HepG2 (cell line): ENCODE measurements around the gene RBL1. TPM values are rescaled to one million over a fixed set of nuclear protein-coding genes. Genes with fewer than 3 reads are reported as not detected.

Source experiments
- ATAC-seq: fragments of 200-7000 bp; cut with Tn5 transposase; 3 replicates; pipeline ENCODE4 v1.9.1; 2020; ENCODE audit warnings: mild to moderate bottlenecking, moderate library complexity
- BruUV-seq: library from RNA; stranded (reverse); fragments of 400-500 nt; replicated peaks from 2 replicates; lab custom pipeline; 2021; lab: Mats Ljungman, UMichigan
- CTCF ChIA-PET: fragments of 300-600 bp; formaldehyde crosslinking; extraction: SDS; loops from one replicate; lab custom pipeline; 2021; ENCODE audit warnings: low total read pairs, inconsistent platforms, low intra/inter-chr PET ratio; lab: Yijun Ruan, JAX
- POLR2A ChIA-PET: fragments of 350-600 bp; sonication (Branson Sonifier 250); formaldehyde crosslinking; loops from one replicate; lab custom pipeline; 2020; ENCODE audit warnings: antibody characterized with exemption, inconsistent platforms; lab: Yijun Ruan, JAX
- DNase-seq: peaks from one replicate; pipeline ENCODE4 v3.0.0-alpha.2; 2015; ENCODE audit warnings: low spot score
- FAIRE-seq: peaks from 3 replicates; lab custom pipeline; 2011; peaks lifted over from hg19 to GRCh38; lab: Jason Lieb, UNC
- H2AFZ ChIP-seq: one replicate; pipeline ENCODE4 v1.6.1; 2011; ENCODE audit warnings: low read length, inconsistent platforms
- H3K27ac ChIP-seq: fragments of 300-600 bp; 3 replicates; pipeline ENCODE4 v1.8.0; 2011; ENCODE audit warnings: mixed run types, mild to moderate bottlenecking, mixed read lengths, low read length, inconsistent platforms; ENCODE audit not compliant: insufficient read depth; ENCODE audit errors: extremely low read length
- H3K27me3 ChIP-seq, 2 experiments: fragments of 200-600 bp in 1 of 2; 2 replicates in 1 of 2; 3 replicates in 1 of 2; pipeline versions ENCODE4 v1.6.0 to v1.8.0; 2011; ENCODE audit warnings: low read length in 2 of 2, mild to moderate bottlenecking in 2 of 2, moderate library complexity in 2 of 2, inconsistent platforms in 1 of 2; ENCODE audit not compliant: insufficient read depth in 2 of 2, control insufficient read depth in 1 of 2
- H3K36me3 ChIP-seq, 2 experiments: fragments of 200-600 bp in 1 of 2; replicated peaks in 1 of 2; 2 replicates in 1 of 2; 3 replicates in 1 of 2; pipeline versions ENCODE4 v1.5.1 to v1.8.0; 2011; ENCODE audit warnings: low read length in 2 of 2, inconsistent platforms in 1 of 2; ENCODE audit not compliant: insufficient read depth in 2 of 2, control insufficient read depth in 1 of 2
- H3K4me1 ChIP-seq: 2 replicates; pipeline ENCODE4 v1.5.1; 2012; ENCODE audit warnings: low read length, inconsistent platforms; ENCODE audit not compliant: insufficient read depth
- H3K4me2 ChIP-seq: 2 replicates; pipeline ENCODE4 v1.6.0; 2011; ENCODE audit warnings: low read depth, low read length, inconsistent platforms
- H3K4me3 ChIP-seq, 3 experiments: fragments of 200-600 bp in 1 of 3; sonication (generic), shearing (Covaris generic) in 1 of 3; replicated peaks in 1 of 3; 2 replicates each; pipeline ENCODE4 v1.5.1; 2011 to 2016; ENCODE audit warnings: low read length in 3 of 3, inconsistent platforms in 2 of 3, low read depth in 2 of 3, mild to moderate bottlenecking in 2 of 3, control low read depth in 1 of 3, mixed read lengths in 1 of 3; ENCODE audit not compliant: insufficient read depth in 1 of 3
- H3K79me2 ChIP-seq: one replicate; pipeline ENCODE4 v1.6.1; 2011; ENCODE audit warnings: low read length, inconsistent platforms; ENCODE audit not compliant: insufficient read depth
- H3K9ac ChIP-seq: 2 replicates; pipeline ENCODE4 v1.6.0; 2011; ENCODE audit warnings: mild to moderate bottlenecking, low read depth, low read length, inconsistent platforms; ENCODE audit not compliant: insufficient read depth
- H3K9me3 ChIP-seq: 2 replicates; pipeline ENCODE4 v1.5.1; 2012; ENCODE audit warnings: mild to moderate bottlenecking, low read length
- H4K20me1 ChIP-seq: 2 replicates; pipeline ENCODE4 v1.6.0; 2011; ENCODE audit warnings: inconsistent platforms, mild to moderate bottlenecking, low read length, moderate library complexity; ENCODE audit not compliant: insufficient read depth
- CEBPB ChIP-seq: IDR thresholded peaks from 2 replicates; pipeline ENCODE4 v1.6.1; 2011; ENCODE audit warnings: low read depth, low read length, improper control_type of control experiment, borderline replicate concordance
- FOXM1 ChIP-seq: sonication (generic); formaldehyde crosslinking; IDR thresholded peaks from 2 replicates; pipeline ENCODE4 v1.5.0; 2020; ENCODE audit warnings: missing genetic modification reagents
- GZF1 ChIP-seq: sonication (generic); formaldehyde crosslinking; IDR thresholded peaks from 2 replicates; pipeline ENCODE4 v1.5.1; 2020; ENCODE audit warnings: mild to moderate bottlenecking, missing genetic modification reagents
- ZNF350 ChIP-seq: sonication (generic); formaldehyde crosslinking; IDR thresholded peaks from 2 replicates; pipeline ENCODE4 v1.4.0; 2020; ENCODE audit warnings: mild to moderate bottlenecking, low read depth, missing genetic modification reagents, borderline replicate concordance
- WGBS: methylation state at CpG from one replicate; pipeline ENCODE4 v1.1.6; 2017; ENCODE audit warnings: low lambda C conversion rate; 5-methylcytosine and 5-hydroxymethylcytosine counted together
- in situ Hi-C: cut with HindIII; loops from 2 replicates; pipeline ENCODE4 v1.10.0; 2017; ENCODE audit warnings: low pct_unique_long_range_greater_than_20kb; ENCODE audit not compliant: extremely low pct_ligation_motif_present
- intact Hi-C: fragments of 100-400 bp; cut with micrococcal nuclease; formaldehyde crosslinking; loops from one replicate; pipeline ENCODE4 v1.10.0; 2022; ENCODE audit not compliant: unreplicated experiment
- polyA plus RNA-seq, 8 experiments: library from polyadenylated mRNA; depleted of rRNA in 3 of 8; stranded (reverse) in 7 of 8; unstranded in 1 of 8; fragments of >200 nt; fragmentation: Illumina TruSeq in 4 of 8; extraction: Trizol in 4 of 8; gene quantifications; 2 replicates each; pipeline versions ENCODE4 v1.2.1 to v1.2.3, GENCODE V29; 2011 to 2016; ENCODE audit warnings: low read depth in 4 of 8, missing spikeins in 1 of 8, mixed read lengths in 1 of 8; ENCODE audit not compliant: insufficient read depth in 1 of 8
- total RNA-seq, 5 experiments: library from RNA; depleted of rRNA; stranded (reverse); fragments of >200 nt; fragmentation: Illumina TruSeq; extraction: Trizol; gene quantifications; 2 replicates each; pipeline ENCODE4 v1.2.3, GENCODE V29; 2016; ENCODE audit warnings: low read depth in 1 of 5

Gene RBL1
- total and polyA plus RNA-seq, 2 of the 13 experiments (the other 11 are each of a cell fraction or from before 2014, with no cell fraction given) = 6.0 to 27.5 TPM

GRCh38 chr20:37123441-37123840 lies 27.6 kb upstream of the RBL1 start:
- Histone ChIP-seq H3K36me3 (no peaks in the 10 kb centered on the region), H3K4me3 (no peak overlapping the region), H3K4me1 (peaks cover 22% of the 10 kb centered on the region), H4K20me1 (no peaks in the 10 kb centered on the region), H3K27me3 (no peaks in the 10 kb centered on the region), H3K9ac (no peak overlapping the region), H3K27ac (no peak overlapping the region), H3K4me2 (no peak overlapping the region), H3K79me2 (no peaks in the 10 kb centered on the region), H2AFZ (no peak overlapping the region), H3K9me3 (no peaks in the 10 kb centered on the region)
- no peak for FAIRE-seq
- in situ Hi-C loops = no loop called here
- ATAC-seq = peak; percentile 42
- no peak for TF ChIP-seq FOXM1 (CRISPR knock-in tag)
- TF ChIP-seq CEBPB = 0 out of 2 replicates have a peak, but pooled peaks have one; percentile 42
- ChIA-PET CTCF (no interaction called here), POLR2A (no interaction called here)
- no TSS peak for BruUV-seq
- peak; percentile 23 for DNase-seq
- intact Hi-C loops = no loop called here
- 52% methylated on average over 6 of the region's 6 CpGs for WGBS

- Histone ChIP-seq H3K27ac (no peak overlapping the region), H2AFZ (no peak overlapping the region), H3K36me3 (no peaks in the 10 kb centered on the region), H3K4me2 (no peak overlapping the region), H3K9me3 (no peaks in the 10 kb centered on the region), H4K20me1 (no peaks in the 10 kb centered on the region), H3K27me3 (no peaks in the 10 kb centered on the region), H3K9ac (no peak overlapping the region), H3K4me1 (peaks cover 19% of the 10 kb centered on the region), H3K79me2 (no peaks in the 10 kb centered on the region), H3K4me3 (no peak overlapping the region)
- DNase-seq (no peak), FAIRE-seq (no peak), ATAC-seq (peak; percentile 62)
- 36% methylated on average over 4 of the region's 4 CpGs for WGBS
- BruUV-seq = no TSS peak
- peak; percentile 96 for TF ChIP-seq GZF1 (CRISPR knock-in tag)
- TF ChIP-seq ZNF350 = no peak
- ChIA-PET CTCF (no interaction called here), POLR2A (interaction anchor here (1.5 kb wide), 1 partner anchor 58 kb away, joined by 4 read pairs; the partner anchor contains the start of genes MROH8 and RPN2)
- in situ Hi-C loops = no loop called here
- intact Hi-C loops = no loop called here
Measured at GRCh38 chr20:37120497-37120896, 24.7 kb upstream of the RBL1 start.
